Erythroblast (primary cell): ENCODE results near the gene HK3.

Experiments used
- GATA1 ChIP-seq: IDR thresholded peaks from 2 replicates; pipeline ENCODE4 v1.6.1; 2011; ENCODE audit warnings: low read depth, mild to moderate bottlenecking, control low read depth, low read length, moderate library complexity
- POLR2A ChIP-seq: IDR thresholded peaks from 2 replicates; pipeline ENCODE4 v1.6.1; 2011; ENCODE audit warnings: mild to moderate bottlenecking, low read length

DNA sequence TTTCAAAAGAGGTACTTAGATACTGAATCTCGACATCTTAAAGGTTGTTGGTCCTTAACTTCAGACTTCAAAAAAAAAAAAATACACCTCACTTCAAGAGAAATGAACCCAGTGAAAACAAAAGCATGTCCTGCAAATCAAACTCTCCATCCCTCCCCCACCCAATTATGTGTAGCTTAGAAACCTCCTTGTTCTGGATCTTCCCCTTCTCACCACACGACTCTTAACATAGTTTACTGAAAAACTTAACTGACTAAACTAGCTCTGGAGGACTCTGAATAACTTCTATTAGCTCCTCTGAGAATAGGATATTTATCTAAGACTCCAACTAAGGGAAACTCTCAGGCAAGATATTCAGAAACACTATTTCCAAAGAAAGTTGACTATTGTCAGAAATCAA, 48.7 kb upstream of the HK3 start:
- TF ChIP-seq POLR2A (no peak), GATA1 (no peak)
